GM13976 (cell line): ENCODE data around the gene PROCR.
"Not testable (repeated sequence)": the region's sequence is repeated elsewhere in the genome, so short reads cannot be mapped to it uniquely, and the experiment has no call there.

ENCODE experiments used
- DNase-seq: peaks from one replicate; pipeline ENCODE4 v3.0.0; 2012; ENCODE audit warnings: low spot score
- CTCF ChIP-seq: IDR thresholded peaks from 2 replicates; pipeline ENCODE4 v1.5.1; 2012; ENCODE audit warnings: borderline replicate concordance, mild to moderate bottlenecking; ENCODE audit not compliant: insufficient read depth; ENCODE audit errors: extremely low read depth, missing control alignments, control extremely low read depth
- in situ Hi-C: fragments of 300-500 bp; cut with MboI; formaldehyde crosslinking; loops from one replicate; pipeline ENCODE4 v1.12.0; 2022; ENCODE audit warnings: low sequenced_read_pairs, mixed read lengths, inconsistent platforms; ENCODE audit not compliant: unreplicated experiment

PROCR gene

DNA sequence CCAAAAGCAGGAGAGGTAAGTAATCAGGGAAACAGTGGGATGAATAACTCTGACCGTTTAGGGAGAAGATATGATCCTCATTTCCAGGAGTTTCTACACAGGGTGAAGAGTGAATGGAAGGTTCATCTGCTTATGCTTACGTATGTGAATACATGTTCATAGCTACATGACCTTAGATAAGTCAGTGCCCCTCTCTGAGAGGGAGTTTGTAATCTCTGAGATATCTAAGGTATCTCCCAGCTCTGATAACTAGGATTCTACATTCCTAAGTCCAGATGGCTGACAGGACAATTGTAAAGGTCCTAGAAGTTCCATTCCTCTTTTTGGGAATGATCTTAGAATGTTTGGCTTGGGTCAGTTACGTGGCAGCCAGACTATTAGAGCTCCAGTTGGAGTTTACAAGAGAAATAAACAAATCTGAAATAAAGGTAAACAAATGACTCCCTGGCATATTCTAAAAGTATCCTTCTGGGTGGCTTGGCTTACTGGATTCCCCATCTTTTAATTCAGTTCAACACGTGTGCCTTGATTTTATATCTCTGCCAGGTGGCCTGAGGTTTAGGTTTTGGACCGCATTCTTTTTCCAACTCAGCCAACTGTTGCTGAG is 15.8 kb downstream of the PROCR start:
- DNase-seq: no peak
- in situ Hi-C loops: no loop called here
- no peak for TF ChIP-seq CTCF

GRCh38 chr20:35189223-35189622 is 17.4 kb downstream of the PROCR start:
- in situ Hi-C loops, DNase-seq: not testable (repeated sequence)

- in situ Hi-C loops: no loop called here
- no peak for DNase-seq
- no peak for TF ChIP-seq CTCF
These were observed 18.7 kb downstream of the PROCR start for GRCh38 chr20:35190556-35190955.

DNA sequence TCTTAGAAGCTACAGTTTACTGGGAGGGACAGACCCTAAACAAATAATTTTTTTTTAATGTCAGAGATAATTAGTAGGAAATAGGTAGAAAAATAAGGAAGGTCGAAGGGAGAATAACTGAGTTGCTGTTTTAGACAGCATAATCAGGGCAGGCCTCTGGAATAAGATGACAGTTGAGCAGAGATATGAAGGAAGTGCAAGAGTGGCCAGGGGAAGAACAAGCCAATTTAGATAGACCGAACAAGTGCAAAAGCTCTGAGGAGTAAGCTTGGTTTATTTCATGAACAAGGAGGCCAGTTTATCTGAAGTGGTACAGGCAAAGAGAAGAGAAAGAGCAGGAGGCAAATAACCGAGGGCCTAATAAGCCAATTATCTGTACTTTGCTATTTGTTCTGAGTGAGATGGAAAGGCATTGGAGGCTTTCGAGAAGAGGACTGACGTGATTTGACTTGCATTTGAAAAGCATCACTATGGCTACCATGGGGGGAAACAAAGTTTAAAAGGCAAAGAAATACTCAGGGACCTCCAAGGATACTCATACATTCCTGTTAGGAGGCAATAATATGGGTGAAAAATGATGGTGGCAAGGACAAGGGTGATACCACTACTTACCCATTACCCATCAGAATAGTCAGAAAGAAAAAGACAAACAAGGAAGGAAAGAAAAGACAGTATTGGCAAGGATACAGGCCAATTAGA is 19.7 kb downstream of the PROCR start:
- TF ChIP-seq CTCF: no peak
- DNase-seq: no peak
- in situ Hi-C loops: no loop called here

DNA sequence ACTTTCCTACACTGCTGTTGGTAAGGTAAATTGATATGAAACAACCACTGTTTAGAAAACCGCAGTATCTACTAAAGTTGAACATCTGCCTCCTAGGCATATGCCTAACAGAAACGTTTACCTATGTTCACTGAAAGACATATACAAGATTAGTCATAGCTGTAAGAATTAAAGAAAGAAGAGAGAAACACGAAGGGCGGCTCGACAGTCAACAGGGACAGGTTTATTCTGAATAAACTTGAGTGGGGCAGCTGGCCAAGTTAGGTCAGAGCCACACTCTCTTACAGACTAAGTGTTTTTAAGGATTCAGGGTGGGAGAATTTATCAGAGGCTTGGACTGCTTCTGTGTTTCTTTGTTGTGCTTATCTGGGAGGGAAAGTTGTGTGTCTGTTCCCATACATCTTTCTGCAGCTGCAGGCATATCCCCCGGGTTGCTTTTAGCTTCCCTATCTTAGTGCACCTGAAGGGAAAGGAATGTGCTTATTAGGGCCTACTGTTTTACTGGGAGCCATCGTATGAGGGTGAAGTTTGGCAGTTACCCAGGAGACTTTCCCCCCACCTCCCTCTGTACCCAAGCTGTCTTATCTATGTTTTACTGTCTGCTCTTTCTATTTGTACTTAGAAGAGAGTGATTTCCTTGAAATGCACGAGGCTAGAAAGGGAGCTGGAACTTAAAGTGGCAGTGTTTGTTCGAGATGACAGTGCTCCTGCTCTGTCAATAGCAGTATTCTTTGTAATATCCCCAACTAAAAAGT is 20.4 kb downstream of the PROCR start:
- no peak for DNase-seq
- TF ChIP-seq CTCF: no peak
- in situ Hi-C loops: no loop called here

GRCh38 chr20:35193031-35193791 is 21.3 kb downstream of the PROCR start:
- DNase-seq, in situ Hi-C loops: not testable (repeated sequence)

DNA sequence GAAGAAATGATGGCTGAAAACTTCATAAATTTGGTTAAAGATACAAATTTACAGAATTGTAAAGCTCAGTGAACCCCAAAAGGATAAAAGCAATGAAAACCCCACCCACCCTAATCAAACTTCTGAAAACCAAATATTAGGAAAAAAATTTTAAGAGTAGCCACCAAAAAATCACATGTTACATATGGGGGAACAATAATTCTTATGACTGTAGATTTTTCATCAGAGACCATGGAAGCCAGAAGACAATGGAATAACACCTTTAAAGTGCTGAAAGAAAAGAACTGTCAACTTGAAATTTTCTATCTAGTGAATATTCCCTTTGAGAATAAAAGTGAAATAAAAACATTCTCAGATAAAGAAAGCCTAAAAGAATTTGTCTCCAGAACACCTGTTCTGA is 24.4 kb downstream of the PROCR start:
- in situ Hi-C loops: no loop called here
- DNase-seq: no peak
- no peak for TF ChIP-seq CTCF
